Stimulated activated CD8-positive, alpha-beta memory T cell treated with anti-CD3 and anti-CD28 coated beads, Interleukin-12 subunit alpha, Interleukin-12 subunit beta, amount 100 ng/mL, for 24 hours (primary cell): Measurements from ENCODE around the gene BMPR1B.
"Not testable (repeated sequence)": the region's sequence is repeated elsewhere in the genome, so short reads cannot be mapped to it uniquely, and the experiment has no call there.

Experiments
- DNase-seq: peaks from one replicate; pipeline ENCODE4 v3.0.0-alpha.2; 2020; ENCODE audit errors: extremely low read depth

The BMPR1B gene

DNA sequence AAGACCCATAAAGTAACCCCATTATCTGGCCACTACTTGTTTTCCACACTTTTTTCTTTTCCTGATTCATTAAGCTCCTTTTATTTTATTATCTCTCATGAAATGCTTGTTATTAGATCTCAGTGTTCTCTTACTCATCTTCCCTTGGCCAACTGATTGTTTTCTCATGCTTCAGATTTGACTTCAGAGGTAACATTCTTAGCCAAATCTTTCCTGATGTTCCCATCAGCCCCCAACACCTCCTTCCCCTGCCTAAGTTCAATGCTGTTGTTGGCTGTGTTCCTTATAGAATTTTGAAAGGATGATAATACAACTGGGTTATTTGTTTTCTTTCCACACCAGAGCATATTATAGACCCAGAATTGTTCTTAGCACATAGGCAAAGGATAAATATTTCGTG, 75.6 kb downstream of the BMPR1B start:
- no peak for DNase-seq

DNA sequence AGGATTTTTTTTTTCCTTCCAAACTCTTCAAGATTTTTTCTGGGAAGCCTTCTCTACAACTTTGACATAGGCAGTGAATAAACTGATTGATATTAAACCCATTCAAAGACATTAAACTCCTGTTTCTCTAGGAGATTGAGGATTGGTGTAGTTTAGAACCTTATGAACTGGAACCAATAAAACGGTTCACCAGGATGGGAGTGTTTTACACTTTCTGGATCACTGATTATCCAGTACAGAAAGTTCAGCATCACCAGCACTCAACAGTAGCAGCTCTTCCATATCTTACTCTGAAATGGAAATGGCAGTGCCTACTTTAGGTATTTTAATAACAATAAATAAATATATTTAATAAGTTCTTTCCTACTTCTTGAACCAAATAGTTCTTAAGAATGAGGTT, 76.7 kb downstream of the BMPR1B start:
- DNase-seq, result no peak

DNA sequence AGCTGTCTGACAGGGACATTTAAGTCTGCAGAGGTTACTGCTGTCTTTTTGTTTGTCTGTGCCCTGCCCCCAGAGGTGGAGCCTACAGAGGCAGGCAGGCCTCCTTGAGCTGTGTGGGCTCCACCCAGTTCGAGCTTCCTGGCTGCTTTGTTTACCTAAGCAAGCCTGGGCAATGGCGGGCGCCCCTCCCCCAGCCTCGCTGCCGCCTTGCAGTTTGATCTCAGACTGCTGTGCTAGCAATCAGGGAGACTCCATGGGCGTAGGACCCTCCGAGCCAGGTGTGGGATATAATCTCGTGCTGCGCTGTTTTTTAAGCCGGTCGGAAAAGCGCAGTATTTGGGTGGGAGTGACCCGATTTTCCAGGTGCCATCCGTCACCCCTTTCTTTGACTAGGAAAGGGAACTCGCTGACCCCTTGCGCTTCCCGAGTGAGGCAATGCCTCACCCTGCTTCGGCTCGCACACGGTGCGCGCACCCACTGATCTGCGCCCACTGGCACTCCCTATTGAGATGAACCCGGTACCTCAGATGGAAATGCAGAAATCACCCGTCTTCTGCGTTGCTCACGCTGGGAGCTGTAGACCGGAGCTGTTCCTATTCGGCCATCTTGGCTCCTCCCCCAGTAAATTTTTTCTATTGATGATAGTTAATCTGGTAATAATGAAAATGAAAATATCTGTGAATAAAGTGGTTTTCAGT, 83.6 kb downstream of the BMPR1B start:
- DNase-seq, result not testable (repeated sequence)

DNA sequence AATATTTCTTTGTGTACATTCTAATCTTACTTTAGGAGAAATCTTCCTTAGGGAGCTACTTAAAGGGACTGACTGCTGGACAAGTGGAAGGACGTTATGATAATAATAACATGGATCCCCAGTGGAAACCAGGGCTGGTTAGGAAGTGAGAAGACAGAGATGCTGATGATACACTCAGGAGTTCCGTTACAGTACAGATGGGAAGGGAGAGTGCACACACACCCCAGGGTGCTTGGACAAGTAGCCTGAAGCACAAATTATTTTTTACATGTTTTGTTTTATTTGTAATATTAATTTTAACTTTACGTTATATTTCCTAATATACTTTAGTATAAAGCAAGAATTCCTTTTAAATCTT, 84.1 kb downstream of the BMPR1B start:
- DNase-seq, result no peak

DNA sequence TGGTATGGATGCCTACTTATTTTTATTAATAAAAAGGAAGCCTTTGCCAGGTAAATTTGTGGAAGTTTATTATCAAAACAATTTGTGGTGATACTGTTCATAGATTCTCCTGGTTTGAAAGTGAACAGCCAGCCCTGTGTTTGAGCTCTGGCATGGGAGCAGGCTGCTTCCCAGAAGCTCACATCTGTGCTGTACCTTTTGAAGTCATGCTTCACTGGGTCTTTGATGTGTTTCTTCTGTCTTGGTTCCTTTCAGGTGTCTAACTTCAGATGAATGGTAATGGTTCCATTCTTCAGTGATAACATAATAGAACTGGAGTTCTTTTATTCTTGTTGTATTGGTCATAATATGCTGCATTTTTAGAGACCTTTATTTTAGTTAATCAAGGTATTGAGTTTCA, 85.5 kb downstream of the BMPR1B start:
- DNase-seq, result no peak

DNA sequence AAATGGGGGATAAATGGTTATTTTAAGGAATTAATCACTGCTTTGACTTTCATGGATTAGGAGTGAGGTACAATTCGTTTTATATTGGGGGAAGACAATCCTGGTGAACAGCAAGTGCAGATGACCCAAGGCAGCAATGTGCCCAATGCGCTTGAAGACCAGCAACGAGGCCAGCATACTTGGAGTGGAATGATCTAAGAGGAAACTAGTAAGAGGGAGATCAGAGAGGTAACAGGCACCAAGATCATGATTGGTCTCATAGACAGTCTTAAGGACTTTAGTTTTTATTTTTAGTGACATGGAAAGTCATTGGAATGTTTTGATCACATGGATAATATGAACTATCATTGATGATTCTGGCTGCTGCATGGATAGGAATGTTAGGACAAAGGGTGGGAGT, 90.6 kb downstream of the BMPR1B start:
- no peak for DNase-seq

DNA sequence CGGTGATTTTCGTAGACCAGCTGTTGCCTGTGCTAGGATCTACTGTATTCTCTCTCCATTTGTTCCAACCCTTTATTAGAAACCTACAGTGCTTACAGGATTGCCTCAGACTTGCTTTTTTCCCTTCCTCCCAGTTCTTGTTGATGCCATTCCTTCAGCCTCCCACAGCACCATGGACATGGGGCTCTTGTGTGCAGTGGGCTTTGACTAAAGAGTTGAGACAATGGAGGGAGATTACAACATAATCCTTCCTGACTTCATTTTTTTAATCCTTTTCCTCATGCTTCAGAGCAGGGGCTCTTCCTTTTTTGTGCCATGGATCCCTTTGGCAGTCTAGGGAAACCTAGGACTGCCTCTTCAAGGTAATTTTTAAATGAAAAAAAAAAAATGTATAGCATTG, 92.1 kb downstream of the BMPR1B start:
- no peak for DNase-seq

DNA sequence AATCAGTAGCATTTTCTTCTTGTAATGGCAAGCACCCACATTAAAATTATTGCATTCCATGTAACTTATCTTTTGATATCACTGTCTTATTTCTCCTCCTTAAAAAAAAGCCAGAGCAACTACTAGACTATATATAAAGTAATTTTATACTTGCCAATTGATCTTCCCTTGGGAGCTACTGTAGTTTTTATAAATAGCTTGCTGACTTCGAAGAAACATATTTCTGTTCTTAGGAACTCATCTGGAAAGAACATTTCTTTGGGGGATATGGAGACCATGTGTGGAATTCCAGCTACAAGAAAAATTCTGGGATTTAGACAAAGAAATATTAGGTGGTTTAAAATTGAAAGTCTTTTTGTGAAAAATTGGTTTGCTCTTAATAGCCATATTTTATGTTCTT, 94.9 kb downstream of the BMPR1B start:
- no peak for DNase-seq

DNA sequence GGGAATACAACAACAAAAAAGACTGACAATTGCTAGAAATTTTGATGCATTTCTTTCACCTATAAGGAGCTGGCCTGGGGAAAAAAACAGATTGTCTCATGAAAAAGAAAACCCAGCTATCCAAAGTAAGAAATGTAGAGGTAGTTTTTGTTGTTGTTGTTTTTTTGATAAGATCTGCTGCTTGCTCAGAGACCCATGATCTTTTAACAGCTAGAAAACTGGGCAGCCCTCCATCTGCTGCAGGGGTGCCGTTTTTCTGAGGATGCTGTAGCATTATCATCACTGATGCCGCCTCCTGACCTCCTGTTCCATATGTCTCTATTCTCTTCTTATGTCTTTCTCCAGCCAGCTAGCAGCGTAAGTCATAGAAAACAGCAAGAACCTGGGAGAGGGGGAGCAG, 98.3 kb downstream of the BMPR1B start:
- DNase-seq, result no peak

DNA sequence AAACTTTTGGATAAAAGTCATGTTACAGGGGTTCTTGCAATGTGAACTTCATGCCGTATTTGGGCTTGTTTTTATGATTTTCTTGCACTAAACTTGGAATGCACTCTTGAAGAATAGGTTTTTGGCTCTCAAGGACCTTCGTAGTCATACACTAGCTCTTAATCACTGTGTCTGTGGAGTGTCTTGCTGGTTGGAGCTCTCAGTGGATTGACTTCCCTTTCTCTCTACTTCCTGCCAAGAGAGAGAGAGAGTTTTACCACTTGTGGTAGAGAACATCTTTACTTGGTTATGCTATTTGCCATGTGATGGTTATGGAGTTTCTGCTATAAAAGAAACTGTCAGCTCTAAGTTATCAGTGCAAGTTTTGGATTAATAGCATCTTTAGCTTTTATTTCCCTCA, 112.4 kb downstream of the BMPR1B start:
- no peak for DNase-seq

DNA sequence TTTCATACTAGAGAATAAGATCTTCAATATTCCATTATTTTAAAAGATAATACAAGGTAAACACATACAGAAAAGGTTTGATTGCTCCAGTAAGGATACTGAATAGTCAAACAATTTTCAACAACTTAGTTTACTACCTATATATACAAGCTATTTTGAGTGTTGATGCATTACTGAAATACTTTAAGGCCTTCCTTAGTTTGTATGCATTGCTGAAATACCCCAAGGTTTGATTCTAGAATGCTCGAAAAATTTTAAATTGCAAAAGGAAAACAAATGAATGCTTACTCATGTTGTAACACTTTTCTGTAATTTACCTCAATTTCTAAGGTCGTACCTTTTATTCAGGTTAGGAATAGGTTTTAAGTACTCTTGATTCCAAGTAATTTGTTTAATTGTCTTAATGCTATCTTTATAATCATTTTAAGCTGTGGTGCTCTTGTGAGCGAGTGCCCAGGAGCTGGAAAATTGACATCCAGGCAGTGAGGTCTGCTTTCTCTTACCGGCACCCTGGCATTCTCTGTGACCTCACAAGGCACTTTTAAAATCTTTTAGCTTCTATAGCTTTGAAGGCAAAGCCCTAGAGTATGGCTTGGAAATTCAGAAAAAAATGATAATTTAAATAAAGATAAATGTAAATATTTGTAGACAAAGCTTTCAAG, 114.0 kb downstream of the BMPR1B start:
- no peak for DNase-seq

DNA sequence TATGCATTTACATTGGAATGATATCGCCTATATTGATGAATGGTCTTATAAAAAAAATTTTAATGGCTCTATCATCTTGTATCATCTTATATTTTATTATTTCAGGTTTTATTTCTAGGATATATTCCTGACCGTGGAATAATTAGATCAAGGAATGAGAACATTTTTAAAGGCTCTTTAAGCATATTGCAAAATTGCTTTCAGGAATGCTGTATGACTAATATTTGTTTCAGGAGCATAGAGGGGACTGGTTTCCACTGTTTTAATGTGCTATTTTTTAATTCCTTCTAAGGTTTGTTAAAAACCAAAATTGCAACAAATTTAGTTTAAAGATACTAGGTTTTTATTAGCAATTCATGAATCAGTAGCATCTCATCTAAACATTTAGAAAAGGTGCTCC, 120.2 kb downstream of the BMPR1B start:
- DNase-seq, result no peak

DNA sequence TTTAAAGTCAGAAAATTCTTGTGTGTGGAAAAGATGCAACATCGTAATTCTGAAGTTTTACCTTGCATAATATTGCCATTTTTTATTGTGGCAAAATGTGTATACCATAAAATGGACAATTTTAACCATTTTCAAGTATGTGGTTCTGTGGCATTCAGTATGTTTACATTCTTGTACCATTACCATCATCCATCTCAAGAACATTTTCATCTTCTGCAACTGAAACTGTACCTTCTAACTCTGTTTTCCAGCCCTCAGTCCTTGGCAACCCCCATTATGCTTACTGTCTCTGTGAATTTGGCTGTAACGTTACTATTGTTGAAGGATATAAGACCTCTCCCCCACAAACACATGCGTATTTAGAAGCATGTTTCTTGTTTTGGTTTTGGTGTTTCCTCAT, 123.2 kb downstream of the BMPR1B start:
- DNase-seq, result no peak

DNA sequence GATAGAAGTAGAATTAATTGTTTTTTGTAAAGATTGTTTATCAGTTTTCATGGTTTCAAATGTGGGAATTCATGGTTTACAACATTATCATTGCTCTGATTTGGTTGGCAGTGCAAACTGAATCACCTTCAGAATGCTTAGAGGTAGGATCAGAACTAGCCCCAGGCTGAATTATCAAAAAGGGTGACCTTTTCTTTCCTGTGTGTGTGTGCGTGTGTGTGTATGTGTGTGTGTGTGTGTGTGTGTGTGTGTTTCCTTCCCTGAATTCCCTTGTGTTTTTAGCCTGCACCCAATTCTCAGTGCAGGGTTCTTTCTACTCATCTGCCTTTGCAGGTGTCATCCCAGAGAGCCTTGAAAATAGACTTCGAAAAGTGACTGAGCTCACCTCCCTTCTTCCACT, 125.0 kb downstream of the BMPR1B start:
- no peak for DNase-seq

DNA sequence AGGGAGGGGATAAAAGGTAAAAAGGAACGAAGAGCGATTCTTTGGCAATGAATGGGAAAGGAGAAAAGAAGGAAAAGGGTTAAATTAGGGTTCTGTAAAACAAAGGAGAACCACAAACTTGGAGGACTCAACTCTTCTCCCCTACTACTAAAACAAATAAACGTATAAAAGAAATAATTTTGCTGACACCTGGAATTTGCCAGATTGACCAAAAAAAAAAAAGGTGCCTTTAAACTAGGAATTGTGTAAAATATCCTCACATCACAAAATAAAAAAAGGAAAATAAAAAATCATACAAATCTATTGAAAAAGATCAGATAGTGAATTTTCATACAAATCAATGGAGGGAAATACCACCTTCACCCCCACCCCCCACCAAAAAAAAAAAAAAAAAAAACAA, 129.3 kb downstream of the BMPR1B start:
- no peak for DNase-seq

DNA sequence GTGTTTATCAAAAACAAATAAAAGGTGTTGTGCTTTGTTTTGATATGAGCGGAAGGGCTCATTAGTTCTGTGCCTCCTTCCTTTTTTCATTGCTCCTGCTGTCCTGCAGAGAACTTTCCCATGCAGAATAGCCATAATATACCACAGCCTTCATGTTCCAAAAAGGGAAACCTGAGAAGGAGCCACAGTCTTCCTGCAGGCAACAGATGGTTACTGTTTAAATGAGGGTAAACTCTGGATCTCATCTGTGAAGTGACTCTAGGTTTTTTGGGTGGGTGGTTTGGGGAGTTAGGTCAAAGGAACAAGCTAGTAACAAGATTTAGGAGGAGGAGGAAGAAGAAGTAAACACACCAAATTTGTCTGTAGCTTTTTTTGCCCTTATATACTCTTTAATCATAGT, 131.8 kb downstream of the BMPR1B start:
- DNase-seq, result no peak

DNA sequence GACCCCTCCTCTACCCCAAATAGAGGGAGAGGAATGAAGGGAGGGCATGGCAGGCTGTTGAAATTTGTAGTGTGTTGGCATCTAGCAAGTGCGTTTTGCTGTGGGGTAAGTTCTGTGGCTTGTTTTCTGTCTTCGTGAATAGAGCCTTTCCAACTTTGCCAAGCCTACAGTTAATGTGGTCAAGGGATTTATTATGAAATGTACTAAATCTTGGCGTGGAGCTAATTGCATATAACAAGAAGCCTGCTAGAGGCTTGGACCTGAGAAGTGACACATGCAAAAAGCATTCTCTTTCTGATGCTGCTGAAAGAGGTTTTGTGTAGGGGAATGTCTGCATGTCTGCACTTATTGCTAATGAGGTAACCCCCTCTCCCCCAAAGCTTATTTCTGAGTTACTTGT, 132.2 kb downstream of the BMPR1B start:
- no peak for DNase-seq

DNA sequence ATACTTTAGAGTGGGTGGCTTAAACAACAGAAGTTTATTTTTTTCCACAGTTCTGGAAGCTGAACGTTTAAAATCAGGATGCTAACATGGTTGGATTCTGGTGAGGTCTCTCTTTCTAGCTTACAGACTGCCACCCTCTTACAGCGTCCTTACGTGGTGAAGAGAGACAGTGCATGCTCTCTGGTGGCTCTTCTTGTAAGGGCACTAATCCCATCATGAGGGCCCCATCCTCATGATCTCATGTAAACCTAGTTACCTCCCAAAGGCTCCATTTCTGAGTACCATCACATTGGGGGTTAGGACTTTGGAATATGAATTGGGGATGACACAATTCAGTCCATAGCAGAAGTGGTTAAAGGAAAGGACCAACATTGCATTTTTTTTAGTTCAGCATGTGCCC, 132.8 kb downstream of the BMPR1B start:
- no peak for DNase-seq

DNA sequence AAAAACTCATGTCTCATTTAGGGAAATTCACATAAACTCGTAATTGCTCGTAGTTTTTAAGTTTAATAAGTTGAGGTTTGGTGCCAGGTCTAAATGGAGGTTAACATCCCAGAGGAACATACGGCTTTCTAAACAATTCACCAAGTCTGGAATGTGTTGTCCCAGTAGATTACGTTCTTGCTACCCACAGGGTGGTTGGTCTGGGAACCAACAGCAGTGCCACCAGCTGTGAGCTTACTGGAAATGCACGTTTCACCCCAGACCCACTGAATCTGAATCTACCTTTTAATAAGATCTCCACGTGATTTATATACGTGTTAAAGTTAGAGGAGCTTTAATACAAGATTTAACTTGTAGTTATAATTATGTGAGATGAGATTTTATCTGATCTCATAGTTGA, 134.3 kb downstream of the BMPR1B start:
- DNase-seq, result no peak

DNA sequence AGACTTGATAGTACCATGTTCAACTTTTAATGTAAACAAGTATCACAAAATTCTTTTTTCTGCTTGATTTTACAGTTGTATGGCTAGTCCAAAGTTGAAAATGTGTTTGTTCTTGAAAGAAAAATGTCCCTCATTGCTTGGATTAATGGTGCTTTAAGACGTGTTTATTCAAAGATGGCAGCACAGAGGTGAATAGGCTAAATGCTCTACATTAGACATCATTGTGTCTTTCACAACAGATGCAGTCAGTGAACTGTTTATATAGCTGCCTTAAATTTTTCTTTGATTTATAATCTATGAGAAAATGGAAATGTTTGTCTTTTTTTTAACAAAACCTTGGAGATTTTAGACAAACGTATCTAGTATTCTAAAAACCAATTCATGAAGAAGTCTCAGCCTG, 137.3 kb downstream of the BMPR1B start:
- no peak for DNase-seq

DNA sequence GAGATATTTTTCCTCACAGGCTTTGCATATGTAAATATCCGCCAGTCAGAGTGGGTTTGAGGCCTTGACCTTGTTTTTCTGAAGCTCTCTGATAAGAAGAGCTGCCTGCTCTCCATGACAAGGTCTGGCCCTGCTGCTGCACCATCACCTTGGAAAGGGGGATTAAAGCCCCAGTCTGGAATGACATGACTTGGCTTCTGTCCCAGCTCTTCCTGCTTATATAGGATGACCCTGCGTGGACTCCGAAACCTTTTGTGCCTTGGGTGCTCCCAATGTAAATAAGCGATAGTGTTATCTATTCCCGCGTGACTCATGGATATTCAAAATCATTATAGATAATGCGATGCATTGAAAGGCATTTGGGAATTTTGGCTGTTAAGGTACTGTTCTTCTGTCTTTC, 139.3 kb downstream of the BMPR1B start:
- no peak for DNase-seq

DNA sequence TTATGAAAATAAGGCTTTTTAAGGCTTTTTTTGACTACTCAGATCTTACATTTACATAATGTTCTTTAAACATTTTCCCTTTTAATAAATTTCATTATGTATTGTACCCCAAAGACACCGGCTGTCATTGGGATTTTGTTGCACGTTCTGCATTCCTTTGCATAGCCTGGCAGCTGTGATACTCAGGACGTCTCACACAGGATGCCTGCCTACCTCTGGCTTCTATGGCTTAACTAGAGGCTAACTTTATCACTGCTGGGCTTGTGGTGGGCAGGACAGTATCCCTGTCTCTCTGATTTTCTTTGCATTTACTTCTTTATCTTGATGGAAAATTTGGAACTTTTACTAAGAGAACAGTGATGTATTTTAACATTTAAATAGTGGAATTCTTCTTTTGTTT, 147.8 kb downstream of the BMPR1B start:
- no peak for DNase-seq

DNA sequence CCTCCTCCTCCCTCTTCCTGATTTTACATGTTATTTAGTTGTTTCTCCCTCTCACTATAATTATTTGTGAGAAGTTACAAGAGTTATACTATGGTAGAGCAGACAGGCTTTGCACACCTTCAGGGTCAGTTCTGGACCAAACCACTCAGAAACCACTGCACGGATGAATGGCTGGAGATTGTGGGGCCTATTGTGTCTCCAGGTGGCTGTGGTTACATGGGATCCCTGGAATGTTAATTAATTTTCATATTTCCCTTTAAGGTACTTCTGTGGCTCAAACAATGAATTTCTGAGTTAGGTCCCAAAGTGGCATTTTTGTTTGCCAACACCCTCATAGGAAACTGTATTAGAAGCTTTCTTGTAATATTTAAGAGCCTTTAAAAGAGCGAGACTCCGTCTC, 151.9 kb downstream of the BMPR1B start:
- no peak for DNase-seq

DNA sequence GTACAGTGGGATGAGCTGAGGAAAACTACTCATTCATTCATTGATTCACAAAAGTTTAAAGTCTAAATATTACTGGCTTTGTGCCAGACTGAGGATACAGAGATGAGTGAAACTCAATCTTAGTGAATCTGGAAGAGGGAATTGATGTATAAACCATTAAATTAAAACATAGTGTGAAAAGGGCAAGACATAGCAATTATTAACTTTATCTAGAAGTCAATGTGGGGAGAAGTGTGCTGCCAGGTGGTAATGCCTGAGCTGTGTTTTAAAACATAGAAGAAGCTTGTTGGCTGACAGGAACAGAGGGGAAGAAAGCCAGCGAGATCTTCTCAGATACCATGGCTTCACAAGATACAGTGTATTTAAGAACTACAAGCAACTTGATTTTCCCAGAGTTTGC, 153.4 kb downstream of the BMPR1B start:
- DNase-seq, result no peak
